OCI-LY1 (cell line): ENCODE data around the gene PARD3B.

ENCODE experiments used
- H2AFZ ChIP-seq: fragments of 200-600 bp; sonication (generic), shearing (Covaris generic); 2 replicates; pipeline ENCODE4 v1.6.0; 2014; ENCODE audit warnings: antibody characterized with exemption, mild to moderate bottlenecking, low read length
- H3F3A ChIP-seq: fragments of 200-600 bp; sonication (generic), shearing (Covaris generic); 2 replicates; pipeline ENCODE4 v1.6.0; 2014; ENCODE audit warnings: mild to moderate bottlenecking, antibody characterized with exemption, low read length, moderate library complexity; ENCODE audit not compliant: insufficient read depth
- H3K27ac ChIP-seq: fragments of 200-600 bp; sonication (generic); 2 replicates; pipeline ENCODE4 v1.5.1; 2014; ENCODE audit warnings: low read length, mixed run types, mild to moderate bottlenecking, low read depth; ENCODE audit not compliant: poor library complexity, severe bottlenecking
- H3K27me3 ChIP-seq: fragments of 200-600 bp; sonication (generic); 2 replicates; pipeline ENCODE4 v1.6.0; 2014; ENCODE audit warnings: antibody characterized with exemption, mild to moderate bottlenecking, low read length, moderate library complexity; ENCODE audit not compliant: insufficient read depth
- H3K36me3 ChIP-seq: fragments of 200-600 bp; sonication (generic); 2 replicates; pipeline ENCODE4 v1.6.1; 2014; ENCODE audit warnings: mild to moderate bottlenecking, antibody characterized with exemption, low read length, moderate library complexity, mixed read lengths; ENCODE audit not compliant: insufficient read depth
- H3K4me1 ChIP-seq: fragments of 200-600 bp; sonication (generic); 2 replicates; pipeline ENCODE4 v1.5.1; 2014; ENCODE audit warnings: mild to moderate bottlenecking, low read length, moderate library complexity; ENCODE audit not compliant: insufficient read depth, severe bottlenecking
- H3K4me2 ChIP-seq: fragments of 200-600 bp; sonication (generic), shearing (Covaris generic); 2 replicates; pipeline ENCODE4 v1.6.1; 2014; ENCODE audit warnings: low read length
- H3K4me3 ChIP-seq: fragments of 200-600 bp; sonication (generic); 2 replicates; pipeline ENCODE4 v1.5.1; 2014; ENCODE audit warnings: low read length, low read depth, mild to moderate bottlenecking, mixed read lengths; ENCODE audit not compliant: poor library complexity, severe bottlenecking
- H3K79me2 ChIP-seq: fragments of 200-600 bp; shearing (Covaris generic); 2 replicates; pipeline ENCODE4 v1.6.1; 2016; ENCODE audit warnings: mixed run types, low read length, mixed read lengths; ENCODE audit not compliant: insufficient read depth
- H3K9ac ChIP-seq: fragments of 200-600 bp; sonication (generic), shearing (Covaris generic); 2 replicates; pipeline ENCODE4 v1.6.1; 2014; ENCODE audit warnings: mild to moderate bottlenecking, low read length, mixed read lengths
- H3K9me2 ChIP-seq: fragments of 200-600 bp; sonication (generic), shearing (Covaris generic); 2 replicates; pipeline ENCODE4 v1.6.1; 2014; ENCODE audit warnings: low read depth, mild to moderate bottlenecking, low read length, mixed read lengths
- H3K9me3 ChIP-seq: fragments of 200-600 bp; shearing (Covaris generic); 2 replicates; pipeline ENCODE4 v1.6.1; 2014; ENCODE audit warnings: low read length, mixed read lengths
- H4K20me1 ChIP-seq: fragments of 200-600 bp; sonication (generic), shearing (Covaris generic); 2 replicates; pipeline ENCODE4 v1.6.0; 2016; ENCODE audit warnings: mild to moderate bottlenecking, low read length; ENCODE audit not compliant: insufficient read depth
- CTCF ChIP-seq: fragments of 200-600 bp; sonication (generic), shearing (Covaris generic); IDR thresholded peaks from 2 replicates; pipeline ENCODE4 v1.5.1; 2017; ENCODE audit warnings: mild to moderate bottlenecking, antibody characterized with exemption, low read length, moderate library complexity, mixed read lengths
- EZH2 ChIP-seq: fragments of 200-600 bp; sonication (generic), shearing (Covaris generic); IDR thresholded peaks from 2 replicates; pipeline ENCODE4 v1.8.0; 2017; ENCODE audit warnings: borderline replicate concordance, mixed run types, mild to moderate bottlenecking, antibody characterized with exemption, low read length, moderate library complexity, mixed read lengths

Gene PARD3B

GRCh38 chr2:205056151-205056561 lies 510.9 kb downstream of the PARD3B start:
- Histone ChIP-seq H2AFZ (no peak overlapping the region), H3K36me3 (no peaks in the 10 kb centered on the region), H3K4me2 (no peak overlapping the region), H3K27ac (no peak overlapping the region), H3K79me2 (no peaks in the 10 kb centered on the region), H4K20me1 (no peaks in the 10 kb centered on the region), H3K4me1 (no peaks in the 10 kb centered on the region), H3K9me2 (no peaks in the 10 kb centered on the region), H3K4me3 (no peak overlapping the region), H3K27me3 (no peaks in the 10 kb centered on the region), H3K9me3 (no peaks in the 10 kb centered on the region), H3F3A (no peaks in the 10 kb centered on the region), H3K9ac (no peak overlapping the region)
- TF ChIP-seq CTCF (no peak), EZH2 (no peak)

- Histone ChIP-seq H3K27ac (no peak overlapping the region), H3K9me3 (no peaks in the 10 kb centered on the region), H3K4me1 (no peaks in the 10 kb centered on the region), H3K4me2 (no peak overlapping the region), H3K36me3 (no peaks in the 10 kb centered on the region), H3K9ac (no peak overlapping the region), H3K27me3 (no peaks in the 10 kb centered on the region), H4K20me1 (no peaks in the 10 kb centered on the region), H3K79me2 (no peaks in the 10 kb centered on the region), H3K4me3 (no peak overlapping the region), H2AFZ (no peak overlapping the region), H3K9me2 (no peaks in the 10 kb centered on the region), H3F3A (no peaks in the 10 kb centered on the region)
- TF ChIP-seq CTCF (no peak), EZH2 (no peak)
These were observed 513.1 kb downstream of the PARD3B start for GRCh38 chr2:205058409-205058808.

GRCh38 chr2:205060269-205060668 lies 515.0 kb downstream of the PARD3B start:
- Histone ChIP-seq H3K9me2 (no peaks in the 10 kb centered on the region), H2AFZ (no peak overlapping the region), H3K9me3 (no peaks in the 10 kb centered on the region), H3K4me1 (no peaks in the 10 kb centered on the region), H3K36me3 (no peaks in the 10 kb centered on the region), H3K27ac (no peak overlapping the region), H3F3A (no peaks in the 10 kb centered on the region), H3K4me3 (no peak overlapping the region), H3K9ac (no peak overlapping the region), H3K4me2 (no peak overlapping the region), H3K79me2 (no peaks in the 10 kb centered on the region), H3K27me3 (no peaks in the 10 kb centered on the region), H4K20me1 (no peaks in the 10 kb centered on the region)
- TF ChIP-seq EZH2 (no peak), CTCF (no peak)
